Neural crest cell (in vitro differentiated cells): ENCODE data around the gene RBM34. TPM values are rescaled to one million over a fixed set of nuclear protein-coding genes. Genes with fewer than 3 reads are reported as not detected.
"Not testable (repeated sequence)": the region's sequence is repeated elsewhere in the genome, so short reads cannot be mapped to it uniquely, and the experiment has no call there.

Experiments used
- DNase-seq: peaks from one replicate; pipeline ENCODE4 v3.0.0; 2021; ENCODE audit warnings: low read depth, mixed read lengths, low spot score
- H3K27ac Mint-ChIP-seq: one replicate; pipeline ENCODE4 v1.8.0; 2021; ENCODE audit warnings: mild to moderate bottlenecking, mixed read lengths; ENCODE audit not compliant: unreplicated experiment
- H3K27me3 Mint-ChIP-seq: 2 replicates; pipeline ENCODE4 v1.8.0; 2021; ENCODE audit warnings: low read depth, mild to moderate bottlenecking, mixed read lengths
- H3K36me3 Mint-ChIP-seq: 2 replicates; pipeline ENCODE4 v1.8.0; 2021; ENCODE audit warnings: low read depth, mild to moderate bottlenecking, mixed read lengths
- H3K4me1 Mint-ChIP-seq: 2 replicates; pipeline ENCODE4 v1.8.0; 2021; ENCODE audit warnings: mixed read lengths
- H3K4me3 Mint-ChIP-seq: one replicate; pipeline ENCODE4 v1.8.0; 2021; ENCODE audit warnings: mild to moderate bottlenecking, mixed read lengths
- H3K9me3 Mint-ChIP-seq: 2 replicates; pipeline ENCODE4 v1.8.0; 2021; ENCODE audit warnings: mixed read lengths
- total RNA-seq: library from RNA; stranded (reverse); gene quantifications from 2 replicates; pipeline ENCODE4 v1.2.1, GENCODE V29; 2021
- TF ChIP-seq, protein P1 (sequence below): fragments of 200-600 bp; sonication (generic); conservative IDR thresholded peaks from 2 replicates; pipeline ENCODE4 v1.5.0; 2021; ENCODE audit warnings: antibody characterized with exemption, mild to moderate bottlenecking

Gene RBM34
- total RNA-seq, 1 donor from 2014 or later, result 102 TPM

DNA sequence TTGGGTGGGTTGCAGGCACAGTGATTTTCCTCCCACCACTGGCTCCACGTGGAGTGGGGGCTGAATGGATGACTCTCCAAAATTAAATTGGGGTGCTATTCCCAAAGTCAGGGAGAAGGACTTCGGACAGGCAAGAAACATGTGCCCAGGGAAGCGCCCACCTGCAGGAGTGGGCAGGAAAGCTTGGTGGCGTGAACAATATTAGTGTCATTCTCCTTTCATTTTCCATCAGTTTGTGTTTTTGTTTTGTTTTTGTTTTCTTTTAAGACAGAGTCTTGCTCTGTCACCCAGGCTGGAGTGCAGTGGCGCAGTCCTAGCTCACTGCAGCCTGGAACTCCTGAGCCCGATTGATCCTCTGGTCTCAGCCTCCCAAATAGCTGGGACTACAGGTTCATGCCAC, 62.5 kb downstream of the RBM34 start:
- no peak overlapping the region for H3K4me3 Mint-ChIP-seq
- H3K36me3 Mint-ChIP-seq, result no peaks in the 10 kb centered on the region
- DNase-seq, result no peak
- TF ChIP-seq, protein P1, sequence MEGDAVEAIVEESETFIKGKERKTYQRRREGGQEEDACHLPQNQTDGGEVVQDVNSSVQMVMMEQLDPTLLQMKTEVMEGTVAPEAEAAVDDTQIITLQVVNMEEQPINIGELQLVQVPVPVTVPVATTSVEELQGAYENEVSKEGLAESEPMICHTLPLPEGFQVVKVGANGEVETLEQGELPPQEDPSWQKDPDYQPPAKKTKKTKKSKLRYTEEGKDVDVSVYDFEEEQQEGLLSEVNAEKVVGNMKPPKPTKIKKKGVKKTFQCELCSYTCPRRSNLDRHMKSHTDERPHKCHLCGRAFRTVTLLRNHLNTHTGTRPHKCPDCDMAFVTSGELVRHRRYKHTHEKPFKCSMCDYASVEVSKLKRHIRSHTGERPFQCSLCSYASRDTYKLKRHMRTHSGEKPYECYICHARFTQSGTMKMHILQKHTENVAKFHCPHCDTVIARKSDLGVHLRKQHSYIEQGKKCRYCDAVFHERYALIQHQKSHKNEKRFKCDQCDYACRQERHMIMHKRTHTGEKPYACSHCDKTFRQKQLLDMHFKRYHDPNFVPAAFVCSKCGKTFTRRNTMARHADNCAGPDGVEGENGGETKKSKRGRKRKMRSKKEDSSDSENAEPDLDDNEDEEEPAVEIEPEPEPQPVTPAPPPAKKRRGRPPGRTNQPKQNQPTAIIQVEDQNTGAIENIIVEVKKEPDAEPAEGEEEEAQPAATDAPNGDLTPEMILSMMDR, result no peak
- H3K4me1 Mint-ChIP-seq, result peaks cover 13% of the 10 kb centered on the region
- no peak overlapping the region for H3K27ac Mint-ChIP-seq
- H3K9me3 Mint-ChIP-seq, result no peaks in the 10 kb centered on the region
- peaks cover 4% of the 10 kb centered on the region for H3K27me3 Mint-ChIP-seq

DNA sequence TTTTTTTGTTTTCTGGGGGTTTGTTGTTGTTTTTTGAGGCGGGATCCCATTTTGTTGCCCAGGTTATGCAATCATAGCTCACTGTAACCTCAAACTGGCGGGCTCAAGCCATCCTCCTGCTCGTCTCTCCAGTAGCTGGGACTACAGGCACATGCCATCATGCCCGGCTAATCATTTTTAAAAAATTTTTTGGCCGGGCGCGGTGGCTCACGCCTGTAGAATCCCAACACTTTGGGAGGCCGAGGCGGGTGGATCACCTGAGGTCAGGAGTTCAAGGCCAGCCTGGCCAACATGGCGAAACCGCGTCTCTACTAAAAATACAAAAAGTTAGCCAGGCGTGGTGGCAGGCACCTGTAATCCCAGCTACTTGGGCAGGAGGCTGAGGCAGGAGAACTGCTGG, 63.5 kb downstream of the RBM34 start:
- not testable (repeated sequence) for DNase-seq, H3K36me3 Mint-ChIP-seq, H3K9me3 Mint-ChIP-seq, H3K4me3 Mint-ChIP-seq, H3K27me3 Mint-ChIP-seq, H3K27ac Mint-ChIP-seq
- H3K4me1 Mint-ChIP-seq, result peaks cover 14% of the 10 kb centered on the region

DNA sequence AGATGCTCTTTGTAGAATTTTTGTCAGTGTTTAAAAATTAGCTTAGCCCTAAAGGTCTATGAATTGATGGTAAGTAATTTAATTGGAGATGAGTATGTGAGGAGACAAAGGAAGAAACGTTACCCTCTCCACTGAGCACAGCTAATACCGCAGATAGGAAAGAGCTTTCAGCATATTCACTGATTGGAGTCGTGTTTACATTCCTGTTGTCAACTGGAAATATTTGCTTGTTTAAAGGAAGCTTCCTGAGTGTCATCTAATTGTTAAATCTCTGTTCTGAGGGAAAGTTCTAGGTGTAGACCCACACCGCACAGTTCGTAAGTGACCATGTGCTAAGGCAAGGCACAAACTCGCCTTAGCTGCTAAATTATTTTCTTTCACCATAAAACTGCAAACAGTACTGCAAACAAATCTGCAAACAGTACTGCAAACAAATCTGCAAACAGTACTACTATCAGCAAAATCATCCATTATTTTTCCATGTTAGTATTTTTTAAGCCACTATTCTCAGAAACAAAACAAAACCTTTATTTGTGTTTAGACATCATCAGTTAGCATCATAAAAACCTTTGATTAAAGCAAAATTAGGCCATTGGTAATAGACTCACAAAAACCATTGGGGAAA, 65.0 kb downstream of the RBM34 start:
- Mint-ChIP-seq H3K27ac (no peak overlapping the region), H3K4me1 (peaks cover 17% of the 10 kb centered on the region), H3K9me3 (no peaks in the 10 kb centered on the region), H3K36me3 (no peaks in the 10 kb centered on the region), H3K27me3 (peaks cover 4% of the 10 kb centered on the region), H3K4me3 (no peak overlapping the region)
- DNase-seq, result no peak
- TF ChIP-seq, protein P1, result no peak

DNA sequence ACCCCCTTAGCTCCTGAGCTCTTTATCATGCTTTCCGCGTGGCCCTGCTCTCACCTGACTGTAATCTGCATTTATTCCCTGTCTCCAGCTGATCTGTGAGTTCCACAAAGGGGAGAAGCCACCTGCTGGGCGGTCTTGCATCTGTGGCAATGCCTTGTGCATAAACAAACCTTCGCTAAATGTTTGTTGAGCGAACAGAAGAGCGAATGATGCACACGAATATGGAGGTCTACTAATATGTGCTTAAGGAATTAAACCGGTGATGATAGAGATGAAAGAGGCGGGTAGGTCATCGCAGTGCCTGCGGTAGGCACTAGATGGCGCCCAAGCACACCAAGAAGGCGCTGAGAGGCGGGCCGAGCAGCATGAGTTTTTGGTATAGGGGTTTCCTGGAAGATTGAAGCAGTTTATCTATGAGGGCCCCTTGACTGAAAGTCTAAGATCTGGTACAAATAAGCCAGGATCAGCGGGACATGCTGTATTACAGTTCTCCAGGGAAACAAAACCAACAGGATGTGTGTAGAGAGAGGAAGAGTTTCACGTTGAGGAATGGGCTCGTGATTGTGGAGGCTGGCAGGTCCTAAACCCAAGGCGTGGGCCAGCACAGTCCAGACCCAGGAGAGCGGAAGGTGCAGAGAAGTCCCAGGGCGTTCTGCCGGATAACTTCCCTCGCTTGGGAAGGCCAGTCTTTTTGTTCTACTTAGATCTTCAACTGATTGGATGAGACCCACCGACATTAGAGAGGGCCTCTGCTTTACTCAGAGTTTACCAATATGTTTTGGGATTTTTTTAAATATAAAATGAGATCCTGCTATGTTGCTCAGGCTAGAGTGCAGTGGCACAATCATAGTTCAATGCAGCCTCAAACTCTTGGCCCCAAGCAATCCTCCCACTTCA, 67.1 kb downstream of the RBM34 start:
- DNase-seq, result peak; percentile 87
- Mint-ChIP-seq H3K27me3 (no peaks in the 10 kb centered on the region), H3K27ac (no peak overlapping the region), H3K9me3 (no peaks in the 10 kb centered on the region), H3K36me3 (no peaks in the 10 kb centered on the region), H3K4me3 (peak overlapping the region; percentile 60), H3K4me1 (peaks cover 21% of the 10 kb centered on the region)
- TF ChIP-seq, protein P1, result peak; percentile 89

DNA sequence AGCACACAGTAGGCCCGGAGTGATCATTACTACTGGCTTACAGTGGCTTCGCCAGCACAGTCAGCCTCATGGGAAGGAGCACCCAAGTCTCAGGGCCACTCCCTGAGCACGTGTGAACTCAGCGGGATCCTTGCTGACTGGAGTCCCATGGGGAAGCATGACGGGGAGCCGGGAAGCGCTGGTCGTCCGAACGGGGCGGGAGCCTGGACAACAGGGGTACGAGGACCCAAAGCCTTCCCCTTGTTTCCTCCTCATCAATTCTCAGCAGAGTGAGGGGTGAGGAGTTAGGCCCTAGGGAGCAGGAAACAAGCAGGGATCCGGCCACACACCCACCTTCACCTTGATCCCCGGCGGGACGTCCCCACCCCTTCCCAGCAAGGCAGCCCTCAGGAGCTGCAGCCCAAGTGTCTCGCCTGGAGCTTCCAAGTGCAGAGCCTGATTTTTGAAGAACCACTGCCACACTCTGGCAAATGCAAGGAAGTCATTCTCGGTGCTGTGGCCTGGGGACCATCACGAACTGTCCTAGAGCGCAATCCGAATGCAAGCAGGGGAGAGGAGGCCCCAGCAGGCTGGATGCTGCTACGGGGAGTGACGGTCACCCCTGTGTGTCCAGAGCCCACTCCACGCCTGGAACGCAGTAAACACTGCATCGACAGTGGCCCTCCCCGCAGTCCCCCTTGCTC, 67.9 kb downstream of the RBM34 start:
- Mint-ChIP-seq H3K36me3 (no peaks in the 10 kb centered on the region), H3K27ac (no peak overlapping the region), H3K9me3 (no peaks in the 10 kb centered on the region), H3K4me1 (peaks cover 21% of the 10 kb centered on the region), H3K27me3 (no peaks in the 10 kb centered on the region), H3K4me3 (no peak overlapping the region)
- TF ChIP-seq, protein P1, result no peak
- DNase-seq, result peak; percentile 30

DNA sequence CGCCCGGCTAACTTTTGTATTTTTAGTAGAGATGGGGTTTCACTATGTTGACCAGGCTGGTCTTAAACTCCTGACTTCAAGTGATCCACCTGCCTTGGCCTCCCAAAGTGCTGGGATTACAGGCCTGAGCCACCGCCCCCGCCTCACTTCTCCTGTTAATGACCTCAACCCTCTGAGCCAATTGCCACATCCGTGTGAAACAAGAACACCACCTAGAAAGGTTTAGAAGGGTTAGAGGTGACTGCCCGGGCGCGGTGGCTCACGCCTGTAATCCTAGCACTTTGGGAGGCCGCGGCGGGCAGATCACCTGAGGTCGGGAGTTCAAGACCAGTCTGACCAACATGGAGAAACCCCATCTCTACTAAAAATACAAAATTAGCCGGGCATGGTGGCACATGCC, 68.6 kb downstream of the RBM34 start:
- not testable (repeated sequence) for H3K27me3 Mint-ChIP-seq, H3K27ac Mint-ChIP-seq, H3K4me3 Mint-ChIP-seq, DNase-seq, H3K36me3 Mint-ChIP-seq, H3K9me3 Mint-ChIP-seq
- peaks cover 21% of the 10 kb centered on the region for H3K4me1 Mint-ChIP-seq

DNA sequence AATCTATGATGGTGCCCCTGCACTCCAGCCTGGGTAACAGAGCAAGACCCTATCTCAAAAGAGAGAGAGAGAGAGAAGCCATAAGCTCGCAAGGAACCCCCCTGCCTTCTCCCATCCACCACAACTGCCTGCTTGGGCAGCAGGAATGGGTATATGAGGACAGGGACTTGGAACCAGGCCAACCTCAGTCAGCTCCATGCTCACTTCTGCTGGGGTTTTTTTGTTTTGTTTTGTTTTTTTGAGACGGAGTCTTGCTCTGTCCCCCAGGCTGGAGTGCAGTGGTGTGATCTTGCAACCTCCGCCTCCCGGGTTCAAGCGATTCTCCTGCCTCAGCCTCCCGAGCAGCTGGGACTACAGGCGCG, 69.0 kb downstream of the RBM34 start:
- not testable (repeated sequence) for H3K27ac Mint-ChIP-seq
- peaks cover 21% of the 10 kb centered on the region for H3K4me1 Mint-ChIP-seq

DNA sequence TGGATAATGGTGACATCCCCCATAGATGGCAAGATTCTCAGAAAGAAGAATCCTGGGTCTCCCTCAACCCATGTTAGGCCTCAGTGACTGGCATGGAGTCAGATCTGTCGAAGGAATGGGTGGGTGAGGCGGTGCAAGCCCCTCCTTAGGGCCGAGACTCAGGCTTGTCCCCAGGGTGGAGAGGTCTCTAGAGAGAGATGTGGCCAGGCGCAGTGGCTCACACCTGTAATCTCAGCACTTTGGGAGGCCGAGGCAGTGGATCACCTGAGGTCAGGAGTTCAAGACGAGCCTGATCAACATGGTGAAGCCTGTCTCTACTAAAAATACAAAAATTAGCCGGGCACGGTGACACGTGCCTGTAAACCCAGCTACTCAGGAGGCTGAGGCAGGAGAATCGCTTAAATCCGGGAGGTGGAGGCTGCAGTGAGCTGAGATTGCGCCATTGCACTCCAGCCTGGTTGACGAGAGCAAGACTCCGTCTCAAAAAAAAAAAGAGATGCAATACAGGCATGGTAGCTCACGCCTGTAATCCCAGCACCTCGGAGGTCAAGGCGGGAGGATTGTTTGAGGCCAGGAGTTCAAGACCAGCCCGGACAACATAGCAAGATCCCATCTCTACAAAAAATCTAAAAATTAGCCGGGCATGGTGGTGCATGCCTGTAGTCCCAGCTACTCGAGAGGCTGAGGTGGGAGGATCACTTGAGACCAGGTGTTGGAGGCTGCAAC, 69.6 kb downstream of the RBM34 start:
- DNase-seq, result not testable (repeated sequence)

More for the DNA sequence above, 69.0 kb downstream of the RBM34 start:
- not testable (repeated sequence) for H3K27me3 Mint-ChIP-seq, DNase-seq, H3K4me3 Mint-ChIP-seq, H3K9me3 Mint-ChIP-seq, H3K36me3 Mint-ChIP-seq

More for the DNA sequence above, 69.6 kb downstream of the RBM34 start:
- not testable (repeated sequence) for H3K36me3 Mint-ChIP-seq, H3K9me3 Mint-ChIP-seq, H3K4me3 Mint-ChIP-seq, H3K27me3 Mint-ChIP-seq, H3K27ac Mint-ChIP-seq
- H3K4me1 Mint-ChIP-seq, result peaks cover 21% of the 10 kb centered on the region
